HuH-7.5 (cell line): ENCODE data around the gene MRPL41.
"Not testable (repeated sequence)": the region's sequence is repeated elsewhere in the genome, so short reads cannot be mapped to it uniquely, and the experiment has no call there.

Experiments used
- DNase-seq: peaks from one replicate; pipeline ENCODE4 v3.0.0; 2011; ENCODE audit warnings: low spot score

Gene MRPL41

GRCh38 chr9:137582286-137582860 lies 30.7 kb downstream of the MRPL41 start:
- DNase-seq: peak; percentile 43

GRCh38 chr9:137583347-137583746 lies 31.7 kb downstream of the MRPL41 start:
- no peak for DNase-seq

- DNase-seq: no peak
Observed at GRCh38 chr9:137583957-137584356, 32.3 kb downstream of the MRPL41 start.

- DNase-seq: no peak
Observed at GRCh38 chr9:137586854-137587253, 35.2 kb downstream of the MRPL41 start.

GRCh38 chr9:137588311-137588710 lies 36.6 kb downstream of the MRPL41 start:
- no peak for DNase-seq

- no peak for DNase-seq
Observed at GRCh38 chr9:137588891-137589290, 37.2 kb downstream of the MRPL41 start.

GRCh38 chr9:137589441-137590122 lies 37.9 kb downstream of the MRPL41 start:
- DNase-seq: peak; percentile 59

- no peak for DNase-seq
Observed at GRCh38 chr9:137590123-137590468, 38.4 kb downstream of the MRPL41 start.

- peak; percentile 99 for DNase-seq
Observed at GRCh38 chr9:137590469-137591383, 39.0 kb downstream of the MRPL41 start, which contains the start of gene ZMYND19. Gene ZMYND19 (minus strand): TSS chr9:137590512. CDS start chr9:137590263, 249 bp downstream.

- no peak for DNase-seq
Observed at GRCh38 chr9:137592767-137593166, 41.1 kb downstream of the MRPL41 start.

- no peak for DNase-seq
Observed at GRCh38 chr9:137593176-137593575, 41.5 kb downstream of the MRPL41 start.

GRCh38 chr9:137596577-137596976 lies 44.9 kb downstream of the MRPL41 start:
- not testable (repeated sequence) for DNase-seq

GRCh38 chr9:137598943-137599342 lies 47.3 kb downstream of the MRPL41 start:
- DNase-seq: no peak
